PC-3 (cell line): Measurements from ENCODE around the gene FSTL4.

ENCODE experiments used
- CTCF ChIP-seq: fragments of 300-600 bp; sonication (generic); conservative IDR thresholded peaks from 2 replicates; pipeline ENCODE4 v1.5.1; 2017; ENCODE audit warnings: antibody characterized with exemption, low read depth, mild to moderate bottlenecking, low read length
- EZH2 ChIP-seq: fragments of 300-600 bp; sonication (generic); IDR thresholded peaks from one replicate; pipeline ENCODE4 v1.6.1; 2017; ENCODE audit warnings: antibody characterized with exemption, mild to moderate bottlenecking, low read length; ENCODE audit not compliant: unreplicated experiment

- TF ChIP-seq CTCF, result no peak
- TF ChIP-seq EZH2, result no peak
Observed at GRCh38 chr5:133159543-133159942, 452.8 kb downstream of the FSTL4 start.
